ENCODE data around the gene SKP1. TPM values are rescaled to one million over a fixed set of nuclear protein-coding genes. Genes with fewer than 3 reads are reported as not detected.

SKP1 gene
- polyA plus RNA-seq, 1 of the 3 experiments (the other 2 are of a cell fraction): 407 TPM

GRCh38 chr5:134161513-134162395, 15.0 kb downstream of the SKP1 start:
- Histone ChIP-seq H3F3A (replicated peaks; ENCODE audit: insufficient read depth) (peaks cover 8% of the 10 kb centered on the region), H3K4me2 (no peak overlapping the region), H2AFZ (ENCODE audit: low read depth) (no peak overlapping the region), H3K9me3 (no peaks in the 10 kb centered on the region), H3K9ac (no peak overlapping the region), H3K4me1 (ENCODE audit: control insufficient read depth in 1 of 2, insufficient read depth in 2 of 2, low read depth in 1 of 2, low read length in 1 of 2) (no peaks in the 10 kb centered on the region), H3K27ac (ENCODE audit: low read depth in 2 of 2, low read length in 1 of 2) (no peak overlapping the region), H3K9me2 (no peaks in the 10 kb centered on the region), H3K27me3 (ENCODE audit: insufficient read depth) (no peaks in the 10 kb centered on the region), H3K79me2 (ENCODE audit: insufficient read depth) (peaks cover 60% of the 10 kb centered on the region), H3K4me3 (ENCODE audit: low read depth in 2 of 2, low read length in 1 of 2) (no peak overlapping the region), H4K20me1 (ENCODE audit: insufficient read depth) (no peaks in the 10 kb centered on the region), H3K36me3 (replicated peaks in 1 of 2; ENCODE audit: control insufficient read depth in 1 of 2, insufficient read depth in 2 of 2, low read length in 1 of 2) (peaks cover 56 to 93% of the 10 kb centered on the region in 2 experiments)
- DNase-seq: no peak
- ChIA-PET CTCF (interaction anchor here (1.0 to 4.5 kb wide), 6 partner anchors 11 to 425 kb away, joined by 3 to 27 read pairs (median 5); no protein-coding TSS in a partner anchor), POLR2A (no interaction called here)
- no peak for TF ChIP-seq RCOR1 (IDR thresholded peaks at IDR 0.05; ENCODE audit: low read length)
- TF ChIP-seq ELF1 (IDR thresholded peaks at IDR 0.05): no peak
- no peak for TF ChIP-seq RFX5 (IDR thresholded peaks at IDR 0.05; ENCODE audit: low read length)
- no peak for TF ChIP-seq FOSL2 (IDR thresholded peaks at IDR 0.05; ENCODE audit: borderline replicate concordance, low read depth)
- TF ChIP-seq USF1 (IDR thresholded peaks at IDR 0.05; ENCODE audit: borderline replicate concordance, low read depth): no peak
- no peak for TF ChIP-seq JUND (IDR thresholded peaks at IDR 0.05)
- no peak for TF ChIP-seq PBX3 (IDR thresholded peaks at IDR 0.05)
- no peak for TF ChIP-seq EP300 (IDR thresholded peaks at IDR 0.05; ENCODE audit: borderline replicate concordance in 1 of 2, low read depth in 1 of 2, low read length in 1 of 2)
- no peak for TF ChIP-seq MEF2A (IDR thresholded peaks at IDR 0.05; ENCODE audit: borderline replicate concordance, low read depth)
- no peak for TF ChIP-seq RXRA (IDR thresholded peaks at IDR 0.05; ENCODE audit: borderline replicate concordance, low read depth)
- no peak for TF ChIP-seq YY1 (IDR thresholded peaks at IDR 0.05; ENCODE audit: low read depth)
- TF ChIP-seq SIN3A (IDR thresholded peaks at IDR 0.05; ENCODE audit: borderline replicate concordance, low read depth, low read length): no peak
- no peak for TF ChIP-seq FOXM1 (IDR thresholded peaks at IDR 0.05; ENCODE audit: low read depth)
- TF ChIP-seq NRF1 (IDR thresholded peaks at IDR 0.05; ENCODE audit: low read depth, low read length): no peak
- no peak for TF ChIP-seq IRF3 (IDR thresholded peaks at IDR 0.05; ENCODE audit: low read depth, low read length)
- no peak for TF ChIP-seq CHD2 (IDR thresholded peaks at IDR 0.05; ENCODE audit: low read length, partially characterized antibody)
- no peak for TF ChIP-seq CTCF (IDR thresholded peaks at IDR 0.05)
- no peak for TF ChIP-seq ZBTB33 (IDR thresholded peaks at IDR 0.05; ENCODE audit: borderline replicate concordance, low read depth)
- WGBS (ENCODE audit: low lambda C conversion rate): 97% methylated on average over 6 of the region's 6 CpGs
